ENCODE results near the gene PIK3R5. TPM values are rescaled to one million over a fixed set of nuclear protein-coding genes. Genes with fewer than 3 reads are reported as not detected.

PIK3R5 gene
- total RNA-seq, 2 experiments from 2014 or later: 153 to 159 TPM

DNA sequence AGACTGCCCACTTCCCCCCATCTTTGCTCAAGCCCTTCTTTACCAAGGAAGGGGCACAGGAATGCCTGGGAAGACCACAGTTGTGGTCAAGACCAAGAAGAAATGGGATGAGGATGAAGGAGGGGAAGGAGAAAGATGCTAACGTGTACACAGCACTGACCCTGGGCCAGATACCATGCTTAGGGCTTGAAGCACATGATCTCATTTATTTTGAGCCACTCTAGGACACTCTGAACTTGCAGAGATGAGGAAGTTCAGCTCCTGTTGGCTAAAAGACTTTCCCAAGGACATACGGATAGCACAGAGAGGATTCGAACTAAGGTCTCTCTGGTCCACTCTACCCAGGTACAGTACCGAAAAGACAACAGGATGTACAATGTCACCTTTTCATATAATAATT is 42.6 kb downstream of the PIK3R5 start:
- Histone ChIP-seq H3K4me1 (ENCODE audit: insufficient read depth, low read length) (peaks cover 29% of the 10 kb centered on the region), H3K4me3 (ENCODE audit: low read length) (no peak overlapping the region), H3K9me3 (ENCODE audit: control insufficient read depth in 1 of 2, insufficient read depth in 1 of 2, low read length in 2 of 2) (peaks cover 7 to 8% of the 10 kb centered on the region in 2 experiments), H3K36me3 (ENCODE audit: insufficient read depth, low read length) (peaks cover 37% of the 10 kb centered on the region), H3K27me3 (ENCODE audit: control insufficient read depth in 1 of 2, insufficient read depth in 2 of 2, low read length in 2 of 2) (no peaks in the 10 kb centered on the region), H3K27ac (ENCODE audit: low read depth in 1 of 2, low read length in 2 of 2) (no peak overlapping the region)
- Mint-ChIP-seq H3K4me3 (no peak overlapping the region), H3K36me3 (ENCODE audit: low read depth) (peaks cover 44% of the 10 kb centered on the region), H3K27ac (peak overlapping the region; percentile 13), H3K4me1 (ENCODE audit: low read depth) (peaks cover 29% of the 10 kb centered on the region), H3K9me3 (peaks cover 12% of the 10 kb centered on the region), H3K27me3 (no peaks in the 10 kb centered on the region)
- ATAC-seq (ENCODE audit: poor library complexity) (no peak), DNase-seq (no peak)
- ChIA-PET CTCF (interaction anchor here (0.8 kb wide), 1 partner anchor 75 kb away, joined by 3 read pairs; no protein-coding TSS in a partner anchor), POLR2A (no interaction called here)
- TF ChIP-seq, protein P1, sequence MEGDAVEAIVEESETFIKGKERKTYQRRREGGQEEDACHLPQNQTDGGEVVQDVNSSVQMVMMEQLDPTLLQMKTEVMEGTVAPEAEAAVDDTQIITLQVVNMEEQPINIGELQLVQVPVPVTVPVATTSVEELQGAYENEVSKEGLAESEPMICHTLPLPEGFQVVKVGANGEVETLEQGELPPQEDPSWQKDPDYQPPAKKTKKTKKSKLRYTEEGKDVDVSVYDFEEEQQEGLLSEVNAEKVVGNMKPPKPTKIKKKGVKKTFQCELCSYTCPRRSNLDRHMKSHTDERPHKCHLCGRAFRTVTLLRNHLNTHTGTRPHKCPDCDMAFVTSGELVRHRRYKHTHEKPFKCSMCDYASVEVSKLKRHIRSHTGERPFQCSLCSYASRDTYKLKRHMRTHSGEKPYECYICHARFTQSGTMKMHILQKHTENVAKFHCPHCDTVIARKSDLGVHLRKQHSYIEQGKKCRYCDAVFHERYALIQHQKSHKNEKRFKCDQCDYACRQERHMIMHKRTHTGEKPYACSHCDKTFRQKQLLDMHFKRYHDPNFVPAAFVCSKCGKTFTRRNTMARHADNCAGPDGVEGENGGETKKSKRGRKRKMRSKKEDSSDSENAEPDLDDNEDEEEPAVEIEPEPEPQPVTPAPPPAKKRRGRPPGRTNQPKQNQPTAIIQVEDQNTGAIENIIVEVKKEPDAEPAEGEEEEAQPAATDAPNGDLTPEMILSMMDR (IDR thresholded peaks at IDR 0.05): no peak
- intact Hi-C loops (cut with DNase I, micrococcal nuclease): loop anchor here in 1 of 2 experiments (5.0 kb wide), 1 partner anchor 39 kb away; no protein-coding TSS in a partner anchor

DNA sequence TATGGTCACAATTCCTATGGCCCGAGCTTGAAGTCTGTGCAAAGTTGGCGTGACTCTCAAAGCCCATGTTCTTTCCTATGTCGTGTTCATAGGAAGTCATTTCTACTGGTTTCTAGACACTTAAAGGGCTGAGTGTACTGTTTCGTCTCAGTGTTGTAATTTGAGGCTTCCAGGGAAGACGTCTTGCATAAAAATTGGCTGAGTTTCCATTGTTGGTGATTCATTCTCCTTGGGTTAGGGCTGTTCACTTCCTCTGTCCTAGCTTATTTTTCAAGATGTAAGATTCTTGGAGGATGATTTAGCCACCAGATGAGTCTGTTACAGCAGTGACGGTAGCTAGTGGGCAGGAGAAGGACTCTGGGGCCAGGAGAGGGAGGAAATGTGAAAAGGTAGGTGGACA is 43.1 kb downstream of the PIK3R5 start:
- H3K27me3 ChIP-seq (ENCODE audit: control insufficient read depth in 1 of 2, insufficient read depth in 2 of 2, low read length in 2 of 2): no peaks in the 10 kb centered on the region
- Mint-ChIP-seq H3K4me3 (no peak overlapping the region), H3K27ac (peak overlapping the region; percentile 13), H3K36me3 (ENCODE audit: low read depth) (peaks cover 49% of the 10 kb centered on the region), H3K27me3 (no peaks in the 10 kb centered on the region), H3K9me3 (peaks cover 12% of the 10 kb centered on the region), H3K4me1 (ENCODE audit: low read depth) (peaks cover 29% of the 10 kb centered on the region)
- TF ChIP-seq, protein P1 (IDR thresholded peaks at IDR 0.05): no peak
- DNase-seq: peak in 2 of 14 experiments; percentile 60 to 70
- peaks cover 3 to 4% of the 10 kb centered on the region in 2 experiments for H3K9me3 ChIP-seq (ENCODE audit: control insufficient read depth in 1 of 2, insufficient read depth in 1 of 2, low read length in 2 of 2)
- intact Hi-C loops (cut with DNase I, micrococcal nuclease): loop anchor here in 1 of 2 experiments (5.0 kb wide), 1 partner anchor 40 kb away; no protein-coding TSS in a partner anchor
- POLR2A ChIA-PET: no interaction called here
- no peak overlapping the region for H3K4me3 ChIP-seq (ENCODE audit: low read length)
- CTCF ChIA-PET: interaction anchor here (0.8 kb wide), 1 partner anchor 75 kb away, joined by 3 read pairs; no protein-coding TSS in a partner anchor
- H3K4me1 ChIP-seq (ENCODE audit: insufficient read depth, low read length): peaks cover 28% of the 10 kb centered on the region
- peaks cover 34% of the 10 kb centered on the region for H3K36me3 ChIP-seq (ENCODE audit: insufficient read depth, low read length)
- no peak overlapping the region for H3K27ac ChIP-seq (ENCODE audit: low read depth in 1 of 2, low read length in 2 of 2)
- no peak for ATAC-seq (ENCODE audit: poor library complexity)

DNA sequence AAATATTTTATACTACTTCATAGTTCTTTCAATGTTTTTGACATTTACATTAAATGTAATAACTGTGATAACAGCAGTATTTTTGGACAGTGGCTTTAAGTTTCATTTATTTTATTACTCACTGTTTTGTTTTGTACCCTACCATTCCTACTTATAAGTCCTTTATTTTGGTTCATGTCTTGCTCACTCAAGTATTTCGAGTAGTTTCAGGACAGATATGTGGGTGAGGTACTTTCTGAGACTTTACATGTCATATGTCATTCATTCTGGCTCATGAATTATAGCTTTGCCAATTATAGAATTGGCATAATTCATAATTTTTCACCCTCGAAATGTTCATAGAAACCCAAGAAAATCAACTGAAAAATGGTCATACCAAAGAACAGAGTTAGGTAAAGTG is 44.4 kb downstream of the PIK3R5 start:
- H3K27me3 ChIP-seq (ENCODE audit: control insufficient read depth in 1 of 2, insufficient read depth in 2 of 2, low read length in 2 of 2): no peaks in the 10 kb centered on the region
- Mint-ChIP-seq H3K36me3 (ENCODE audit: low read depth) (peaks cover 61% of the 10 kb centered on the region), H3K4me3 (no peak overlapping the region), H3K27me3 (no peaks in the 10 kb centered on the region), H3K27ac (no peak overlapping the region), H3K9me3 (peaks cover 12% of the 10 kb centered on the region), H3K4me1 (ENCODE audit: low read depth) (peaks cover 36% of the 10 kb centered on the region)
- H3K4me3 ChIP-seq (ENCODE audit: low read length): no peak overlapping the region
- H3K9me3 ChIP-seq (ENCODE audit: control insufficient read depth in 1 of 2, insufficient read depth in 1 of 2, low read length in 2 of 2): no peaks in the 10 kb centered on the region
- peaks cover 42% of the 10 kb centered on the region for H3K36me3 ChIP-seq (ENCODE audit: insufficient read depth, low read length)
- POLR2A ChIA-PET: no interaction called here
- no peak overlapping the region for H3K27ac ChIP-seq (ENCODE audit: low read depth in 1 of 2, low read length in 2 of 2)
- intact Hi-C loops (cut with DNase I, micrococcal nuclease): loop anchor here in 1 of 2 experiments (5.0 kb wide), 1 partner anchor 41 kb away; no protein-coding TSS in a partner anchor
- TF ChIP-seq, protein P1 (IDR thresholded peaks at IDR 0.05): no peak
- H3K4me1 ChIP-seq (ENCODE audit: insufficient read depth, low read length): peaks cover 28% of the 10 kb centered on the region
- DNase-seq (no peak), ATAC-seq (ENCODE audit: poor library complexity) (no peak)
- CTCF ChIA-PET: no interaction called here

All from CD4-positive, alpha-beta T cell (primary cell).